Cardiac septum (tissue), 1 donor: ENCODE results near the gene CD58. TPM values are rescaled to one million over a fixed set of nuclear protein-coding genes. Genes with fewer than 3 reads are reported as not detected.
A peak's percentile ranks its signal among the peaks of the same experiment; 100 is the strongest.

Experiments used
- DNase-seq: peaks from one replicate; pipeline ENCODE4 v3.0.0-alpha.2; 2020; ENCODE audit warnings: low spot score
- intact Hi-C: fragments of 100-400 bp; cut with DNase I; formaldehyde crosslinking; loops from one replicate; pipeline ENCODE4 v1.14.0; 2022
- total RNA-seq: library from RNA; stranded (reverse); fragmentation: NEBNext Ultra II Directional; extraction: Animal tissue kit (Norgen Biotek cat#: 25700); gene quantifications from one replicate; pipeline ENCODE4 v1.2.1, GENCODE V29; 2021
- donor health status: DM: no; HTN: no; CAD: no.

The CD58 gene
- total RNA-seq, 1 donor from 2014 or later = 25.3 TPM

- intact Hi-C loops = no loop called here
These were observed 13.4 kb downstream of the CD58 start for GRCh38 chr1:116557323-116557878.

GRCh38 chr1:116556289-116557006 is 14.4 kb downstream of the CD58 start:
- peak; percentile 78 for DNase-seq
- intact Hi-C loops = no loop called here

More at GRCh38 chr1:116557323-116557878, 13.4 kb downstream of the CD58 start:
- no peak for DNase-seq

- intact Hi-C loops = no loop called here
- no peak for DNase-seq
These were observed 15.9 kb downstream of the CD58 start for GRCh38 chr1:116554924-116555323.

GRCh38 chr1:116553386-116554115 is 17.3 kb downstream of the CD58 start:
- no peak for DNase-seq
- intact Hi-C loops = no loop called here

GRCh38 chr1:116546354-116546977 is 24.4 kb downstream of the CD58 start:
- DNase-seq = no peak
- intact Hi-C loops = no loop called here

GRCh38 chr1:116545359-116545705 is 25.5 kb downstream of the CD58 start:
- intact Hi-C loops = no loop called here
- DNase-seq = no peak

GRCh38 chr1:116544588-116545358 is 26.1 kb downstream of the CD58 start:
- DNase-seq = no peak
- intact Hi-C loops = no loop called here

GRCh38 chr1:116540088-116540487 is 30.7 kb downstream of the CD58 start:
- intact Hi-C loops = no loop called here
- DNase-seq = no peak

- intact Hi-C loops = no loop called here
- no peak for DNase-seq
These were observed 32.3 kb downstream of the CD58 start for GRCh38 chr1:116538544-116538943.

- DNase-seq = no peak
- intact Hi-C loops = no loop called here
These were observed 32.9 kb downstream of the CD58 start for GRCh38 chr1:116537898-116538297.

GRCh38 chr1:116537040-116537831 is 33.6 kb downstream of the CD58 start:
- DNase-seq = no peak

GRCh38 chr1:116534014-116534739 is 36.6 kb downstream of the CD58 start:
- no peak for DNase-seq

More at GRCh38 chr1:116537040-116537831, 33.6 kb downstream of the CD58 start:
- intact Hi-C loops = no loop called here

GRCh38 chr1:116533429-116533820 is 37.4 kb downstream of the CD58 start:
- no peak for DNase-seq
- intact Hi-C loops = no loop called here

More at GRCh38 chr1:116534014-116534739, 36.6 kb downstream of the CD58 start:
- intact Hi-C loops = no loop called here

- intact Hi-C loops = no loop called here
- no peak for DNase-seq
These were observed 38.0 kb downstream of the CD58 start for GRCh38 chr1:116532671-116533428.

- intact Hi-C loops = no loop called here
- DNase-seq = no peak
These were observed 38.9 kb downstream of the CD58 start for GRCh38 chr1:116531917-116532316.

GRCh38 chr1:116529681-116530080 is 41.1 kb downstream of the CD58 start:
- intact Hi-C loops = no loop called here
- no peak for DNase-seq

- no peak for DNase-seq
- intact Hi-C loops = no loop called here
These were observed 41.6 kb downstream of the CD58 start for GRCh38 chr1:116529199-116529631.
